Hepatocyte (in vitro differentiated cells): ENCODE measurements around the gene NANOG. TPM values are rescaled to one million over a fixed set of nuclear protein-coding genes. Genes with fewer than 3 reads are reported as not detected.
"Not testable (repeated sequence)": the region's sequence is repeated elsewhere in the genome, so short reads cannot be mapped to it uniquely, and the experiment has no call there.

ENCODE experiments used
- DNase-seq: peaks from one replicate; pipeline ENCODE4 v3.0.0-alpha.2; 2016; ENCODE audit warnings: low spot score
- H2AFZ ChIP-seq: fragments of 200-600 bp; sonication (generic); 2 replicates; pipeline ENCODE4 v1.6.0; 2016; ENCODE audit warnings: antibody characterized with exemption, mild to moderate bottlenecking
- H3K27ac ChIP-seq: fragments of 200-600 bp; sonication (generic); 2 replicates; pipeline ENCODE4 v1.5.1; 2016; ENCODE audit warnings: mild to moderate bottlenecking
- H3K27me3 ChIP-seq: fragments of 200-600 bp; sonication (generic); 2 replicates; pipeline ENCODE4 v1.6.1; 2016
- H3K36me3 ChIP-seq: fragments of 200-600 bp; sonication (generic); replicated peaks from 2 replicates; pipeline ENCODE4 v1.5.1; 2016; ENCODE audit warnings: low read depth; ENCODE audit not compliant: insufficient read depth
- H3K4me1 ChIP-seq: fragments of 200-600 bp; sonication (generic); 2 replicates; pipeline ENCODE4 v1.5.1; 2016; ENCODE audit warnings: mild to moderate bottlenecking, moderate library complexity; ENCODE audit not compliant: insufficient read depth
- H3K4me2 ChIP-seq: fragments of 200-600 bp; sonication (generic); 2 replicates; pipeline ENCODE4 v1.6.0; 2016
- H3K4me3 ChIP-seq: fragments of 200-600 bp; sonication (generic); 2 replicates; pipeline ENCODE4 v1.5.1; 2016; ENCODE audit warnings: mild to moderate bottlenecking
- H3K79me2 ChIP-seq: fragments of 200-600 bp; sonication (generic); 2 replicates; pipeline ENCODE4 v1.6.0; 2017; ENCODE audit warnings: mild to moderate bottlenecking
- H3K9me2 ChIP-seq: fragments of 200-600 bp; sonication (generic); replicated peaks from 2 replicates; pipeline ENCODE4 v1.6.0; 2017; ENCODE audit warnings: mild to moderate bottlenecking; ENCODE audit not compliant: insufficient read depth
- H3K9me3 ChIP-seq: fragments of 200-600 bp; sonication (generic); 2 replicates; pipeline ENCODE4 v1.5.1; 2016; ENCODE audit warnings: low read depth, mild to moderate bottlenecking
- H4K20me1 ChIP-seq: fragments of 200-600 bp; sonication (generic); 2 replicates; pipeline ENCODE4 v1.6.0; 2016; ENCODE audit warnings: mild to moderate bottlenecking; ENCODE audit not compliant: insufficient read depth, poor library complexity, severe bottlenecking
- CTCF ChIP-seq: fragments of 200-600 bp; sonication (generic); IDR thresholded peaks from 2 replicates; pipeline ENCODE4 v1.5.1; 2016; ENCODE audit warnings: antibody characterized with exemption, mild to moderate bottlenecking; ENCODE audit not compliant: poor library complexity
- EZH2 ChIP-seq: fragments of 200-600 bp; sonication (generic); IDR thresholded peaks from 2 replicates; pipeline ENCODE4 v1.6.1; 2016; ENCODE audit warnings: antibody characterized with exemption, mild to moderate bottlenecking, borderline replicate concordance
- EZH2phosphoT487 ChIP-seq: fragments of 200-600 bp; sonication (generic); IDR thresholded peaks from one replicate; pipeline ENCODE4 v1.6.1; 2018; ENCODE audit warnings: antibody characterized with exemption, mild to moderate bottlenecking, low read depth, moderate library complexity; ENCODE audit not compliant: unreplicated experiment, severe bottlenecking
- WGBS: methylation state at CpG from one replicate; pipeline ENCODE4 v1.1.6; 2016; ENCODE audit warnings: low lambda C conversion rate; ENCODE audit errors: missing lambda C conversion rate; 5-methylcytosine and 5-hydroxymethylcytosine counted together
- polyA plus RNA-seq: library from polyadenylated mRNA; unstranded; fragments of >200 nt; fragmentation: Nextera tagmentation; extraction: Ambion mirVana; gene quantifications from 2 replicates; pipeline ENCODE4 v1.2.1, GENCODE V29; 2016
- total RNA-seq: library from RNA; depleted of rRNA; stranded (reverse); fragments of >200 nt; gene quantifications from 2 replicates; pipeline ENCODE4 v1.2.3, GENCODE V29; 2014

NANOG gene
- total and polyA plus RNA-seq, 2 experiments from 2014 or later = 0.10 to 2.1 TPM

DNA sequence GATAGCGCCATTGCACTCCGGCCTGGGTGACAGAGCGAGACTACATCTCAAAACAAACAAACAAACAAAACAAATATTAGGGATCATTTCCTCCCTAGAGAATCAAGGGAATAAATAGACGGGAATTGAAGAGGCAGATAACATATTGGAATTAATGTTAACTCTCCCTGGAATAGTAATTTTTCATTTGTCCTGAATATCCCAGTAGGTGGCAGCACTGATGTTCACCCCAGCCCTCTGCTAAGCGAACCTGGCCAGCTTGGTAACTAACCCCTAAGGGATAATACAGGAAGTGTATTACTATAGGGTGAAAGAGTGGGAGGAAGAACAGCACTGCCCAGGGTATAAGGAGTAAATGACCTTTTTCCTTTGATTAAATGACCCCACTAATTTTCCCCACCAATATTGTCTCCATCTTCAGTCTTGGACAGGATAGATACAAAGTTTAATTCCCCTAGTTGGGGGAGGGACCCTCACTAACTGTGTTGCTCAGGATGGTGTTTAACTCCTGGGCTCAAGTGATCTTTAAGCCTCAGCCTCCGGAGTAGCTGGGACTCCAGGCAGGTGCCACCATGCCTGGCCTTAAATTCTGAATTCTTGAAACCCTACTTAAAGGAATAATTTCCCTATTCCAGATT is 43.0 kb downstream of the NANOG start:
- Histone ChIP-seq H3K4me3 (no peak overlapping the region), H3K27me3 (no peaks in the 10 kb centered on the region), H3K4me1 (no peaks in the 10 kb centered on the region), H3K9me3 (no peaks in the 10 kb centered on the region), H2AFZ (no peak overlapping the region), H3K36me3 (no peaks in the 10 kb centered on the region), H3K79me2 (no peaks in the 10 kb centered on the region), H4K20me1 (no peaks in the 10 kb centered on the region), H3K9me2 (no peaks in the 10 kb centered on the region), H3K4me2 (no peak overlapping the region), H3K27ac (no peak overlapping the region)
- TF ChIP-seq EZH2 = no peak
- TF ChIP-seq CTCF = peak; percentile 51
- peak; percentile 54 for DNase-seq
- WGBS = 64% methylated on average over 6 of the region's 6 CpGs

- H3K27ac ChIP-seq, DNase-seq, H3K27me3 ChIP-seq, H3K9me2 ChIP-seq, H2AFZ ChIP-seq, H3K4me3 ChIP-seq, H3K4me2 ChIP-seq, H3K36me3 ChIP-seq, H3K9me3 ChIP-seq, H3K79me2 ChIP-seq, H3K4me1 ChIP-seq, H4K20me1 ChIP-seq: not testable (repeated sequence)
- 74% methylated on average over 6 of the region's 6 CpGs for WGBS
Measured at GRCh38 chr12:7833201-7833600, 44.0 kb downstream of the NANOG start.

DNA sequence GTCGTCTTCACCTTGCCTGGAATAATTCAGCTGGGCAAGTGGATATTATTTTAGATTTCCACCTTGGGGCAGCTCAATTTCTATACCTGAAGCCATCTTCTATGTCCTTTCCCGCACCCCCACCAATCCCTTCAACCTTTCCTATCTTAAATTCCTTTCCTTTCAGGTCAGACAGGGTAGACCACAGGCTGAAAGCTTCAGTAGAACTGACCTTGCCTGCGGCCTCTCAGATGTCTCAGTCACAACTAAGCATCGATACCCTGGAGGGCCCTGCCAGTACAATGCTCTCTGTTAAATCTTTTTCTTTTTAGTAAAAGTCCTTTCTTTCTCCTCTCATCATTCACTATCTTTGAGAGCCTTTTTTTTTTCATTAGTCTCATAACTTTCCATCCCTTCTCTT is 44.6 kb downstream of the NANOG start:
- H2AFZ ChIP-seq = no peak overlapping the region
- H3K27me3 ChIP-seq = no peaks in the 10 kb centered on the region
- no peak overlapping the region for H3K27ac ChIP-seq
- H4K20me1 ChIP-seq = no peaks in the 10 kb centered on the region
- DNase-seq = no peak
- H3K36me3 ChIP-seq = no peaks in the 10 kb centered on the region
- TF ChIP-seq EZH2 = no peak
- no peak for TF ChIP-seq CTCF
- TF ChIP-seq EZH2phosphoT487 = no peak
- H3K4me3 ChIP-seq = no peak overlapping the region
- WGBS = 68% methylated on average over 4 of the region's 4 CpGs
- no peaks in the 10 kb centered on the region for H3K9me3 ChIP-seq
- no peaks in the 10 kb centered on the region for H3K4me1 ChIP-seq
- H3K9me2 ChIP-seq = no peaks in the 10 kb centered on the region
- no peaks in the 10 kb centered on the region for H3K79me2 ChIP-seq
- H3K4me2 ChIP-seq = no peak overlapping the region

- 42% methylated on average over 1 of the region's 1 CpG for WGBS
- Histone ChIP-seq H3K4me2 (no peak overlapping the region), H3K36me3 (no peaks in the 10 kb centered on the region), H3K9me2 (no peaks in the 10 kb centered on the region), H3K27me3 (no peaks in the 10 kb centered on the region), H3K79me2 (no peaks in the 10 kb centered on the region), H3K4me3 (no peak overlapping the region), H2AFZ (no peak overlapping the region), H3K27ac (no peak overlapping the region), H3K4me1 (no peaks in the 10 kb centered on the region), H3K9me3 (no peaks in the 10 kb centered on the region), H4K20me1 (no peaks in the 10 kb centered on the region)
- peak; percentile 10 for DNase-seq
- no peak for TF ChIP-seq EZH2phosphoT487
- no peak for TF ChIP-seq EZH2
- TF ChIP-seq CTCF = no peak
Measured at GRCh38 chr12:7834701-7835100, 45.5 kb downstream of the NANOG start.
